Measurements from ENCODE around the gene TRPM6.

DNA sequence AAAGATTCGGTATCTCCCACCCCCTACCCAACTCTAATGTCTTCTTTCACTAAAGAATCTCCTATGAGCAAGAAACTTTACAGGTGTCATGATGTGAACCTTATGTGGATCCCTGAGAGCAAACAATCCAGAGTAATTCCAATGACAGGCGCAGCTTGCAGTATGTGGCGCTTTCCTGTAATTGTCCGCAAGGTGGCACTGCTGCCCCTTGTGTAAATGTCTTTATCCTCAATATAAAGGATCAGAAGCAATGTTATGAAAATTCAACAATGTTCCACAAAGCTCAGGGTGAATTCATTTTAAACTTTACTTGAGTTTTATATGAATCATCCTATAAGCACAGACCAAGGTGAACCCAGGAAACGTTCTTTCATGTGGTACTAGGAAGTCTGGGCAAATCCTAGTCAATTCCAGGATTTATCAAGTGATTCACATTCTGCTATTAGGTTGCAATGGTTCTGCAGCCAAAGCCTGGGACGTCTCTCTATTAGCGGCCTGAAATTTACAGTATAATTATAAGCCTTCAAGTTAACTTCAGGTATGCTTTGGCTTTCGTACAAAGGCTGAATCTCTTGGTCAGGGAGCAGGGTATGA lies 113.7 kb downstream of the TRPM6 start:
- TF ChIP-seq FOXK2 (IDR thresholded peaks at IDR 0.05) (no peak), TARDBP (IDR thresholded peaks at IDR 0.05) (no peak), SUZ12 (IDR thresholded peaks at IDR 0.05) (no peak), SP1 (IDR thresholded peaks at IDR 0.05) (no peak), CTBP1 (IDR thresholded peaks at IDR 0.05; ENCODE audit: borderline replicate concordance) (no peak), ZNF384 (IDR thresholded peaks at IDR 0.05) (no peak), NFRKB (IDR thresholded peaks at IDR 0.05) (no peak), LEF1 (IDR thresholded peaks at IDR 0.05; ENCODE audit: borderline replicate concordance) (no peak), FOXA1 (IDR thresholded peaks at IDR 0.05) (no peak), BHLHE40 (IDR thresholded peaks at IDR 0.05; ENCODE audit: borderline replicate concordance) (no peak), ELF4 (IDR thresholded peaks at IDR 0.05) (no peak), FOXM1 (IDR thresholded peaks at IDR 0.05; ENCODE audit: borderline replicate concordance) (no peak)

Data from HEK293T (cell line).